CD4-positive, alpha-beta T cell treated with Interleukin-4 for 4 hours (primary cell): Measurements from ENCODE around the gene INSIG2.
A peak's percentile ranks its signal among the peaks of the same experiment; 100 is the strongest.
"Not testable (repeated sequence)": the region's sequence is repeated elsewhere in the genome, so short reads cannot be mapped to it uniquely, and the experiment has no call there.

Experiments
- DNase-seq: peaks from one replicate; pipeline ENCODE4 v3.0.0-alpha.2; 2020

Gene INSIG2

GRCh38 chr2:118061135-118061955 is 26.9 kb upstream of the INSIG2 start:
- no peak for DNase-seq

GRCh38 chr2:118062048-118062447 is 26.2 kb upstream of the INSIG2 start:
- DNase-seq = no peak

GRCh38 chr2:118062669-118063068 is 25.6 kb upstream of the INSIG2 start:
- DNase-seq = no peak

GRCh38 chr2:118065015-118065706 is 23.1 kb upstream of the INSIG2 start:
- DNase-seq = no peak

GRCh38 chr2:118065921-118066511 is 22.3 kb upstream of the INSIG2 start:
- no peak for DNase-seq

- DNase-seq = no peak
These were observed 10.5 kb upstream of the INSIG2 start for GRCh38 chr2:118077636-118078247.

GRCh38 chr2:118078734-118079133 is 9.5 kb upstream of the INSIG2 start:
- no peak for DNase-seq

GRCh38 chr2:118084491-118085089 is 3.7 kb upstream of the INSIG2 start:
- no peak for DNase-seq

GRCh38 chr2:118085173-118086023 is 2.9 kb upstream of the INSIG2 start:
- no peak for DNase-seq

- no peak for DNase-seq
These were observed 2.1 kb upstream of the INSIG2 start for GRCh38 chr2:118086024-118086633.

GRCh38 chr2:118089139-118089800 is 999 bp downstream of the INSIG2 start:
- peak; percentile 26 for DNase-seq

- DNase-seq = no peak
These were observed 2.3 kb downstream of the INSIG2 start for GRCh38 chr2:118090387-118091139.

- no peak for DNase-seq
These were observed 2.8 kb downstream of the INSIG2 start for GRCh38 chr2:118091140-118091478.

GRCh38 chr2:118091631-118092030 is 3.4 kb downstream of the INSIG2 start:
- DNase-seq = no peak

GRCh38 chr2:118094102-118094501 is 5.8 kb downstream of the INSIG2 start:
- DNase-seq = not testable (repeated sequence)

GRCh38 chr2:118094503-118094902 is 6.2 kb downstream of the INSIG2 start:
- DNase-seq = no peak

- no peak for DNase-seq
These were observed 7.3 kb downstream of the INSIG2 start for GRCh38 chr2:118095610-118096009.

GRCh38 chr2:118097657-118098056 is 9.4 kb downstream of the INSIG2 start:
- no peak for DNase-seq

- no peak for DNase-seq
These were observed 10.2 kb downstream of the INSIG2 start for GRCh38 chr2:118098307-118099030.
